GM21737 (cell line): ENCODE results near the gene NOG.

Experiments
- ATAC-seq: cut with Tn5 transposase; IDR thresholded peaks from one replicate; pipeline ENCODE4 v1.9.1; 2021; ENCODE audit warnings: mild to moderate bottlenecking, moderate library complexity; ENCODE audit not compliant: unreplicated experiment

NOG gene

DNA sequence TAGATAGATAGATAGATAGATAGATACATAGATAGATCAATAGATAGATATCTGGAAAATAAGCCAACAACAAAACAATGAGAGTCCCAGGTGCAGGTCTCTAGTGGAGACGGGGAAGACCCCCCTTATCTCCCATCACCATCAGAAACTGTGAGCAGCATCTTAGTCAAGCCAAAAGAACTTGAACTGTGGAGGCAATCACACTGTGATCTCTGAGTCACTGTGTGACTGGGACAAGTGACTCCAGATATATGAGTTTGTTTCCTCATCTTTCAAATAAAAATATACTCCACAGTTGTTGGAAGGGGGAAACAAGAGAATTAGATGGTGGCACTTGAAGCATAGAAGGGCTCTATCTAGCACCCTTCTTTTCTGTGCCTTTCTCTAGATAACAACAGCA lies 42.1 kb downstream of the NOG start:
- no peak for ATAC-seq

GRCh38 chr17:56636265-56636664 lies 42.8 kb downstream of the NOG start:
- ATAC-seq = no peak

DNA sequence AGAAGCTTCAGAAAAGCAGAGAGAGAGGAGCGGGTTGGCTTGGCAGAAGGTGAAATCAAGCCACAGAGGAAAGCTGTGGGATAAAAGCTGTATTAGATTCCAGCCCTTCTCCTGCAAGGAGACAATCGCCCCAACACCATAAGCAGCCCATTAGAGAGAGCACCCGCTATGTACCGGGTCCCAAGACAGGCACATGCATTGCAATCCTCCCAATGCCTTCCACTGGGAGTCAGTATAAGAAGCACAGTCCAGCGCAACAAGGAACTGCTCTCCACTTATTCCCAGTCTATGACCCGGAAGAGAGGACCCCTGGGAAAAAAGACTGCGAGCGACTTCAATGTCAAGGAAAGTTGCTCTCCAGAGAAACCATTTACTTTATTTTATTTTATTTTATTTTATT lies 43.8 kb downstream of the NOG start:
- ATAC-seq = no peak

DNA sequence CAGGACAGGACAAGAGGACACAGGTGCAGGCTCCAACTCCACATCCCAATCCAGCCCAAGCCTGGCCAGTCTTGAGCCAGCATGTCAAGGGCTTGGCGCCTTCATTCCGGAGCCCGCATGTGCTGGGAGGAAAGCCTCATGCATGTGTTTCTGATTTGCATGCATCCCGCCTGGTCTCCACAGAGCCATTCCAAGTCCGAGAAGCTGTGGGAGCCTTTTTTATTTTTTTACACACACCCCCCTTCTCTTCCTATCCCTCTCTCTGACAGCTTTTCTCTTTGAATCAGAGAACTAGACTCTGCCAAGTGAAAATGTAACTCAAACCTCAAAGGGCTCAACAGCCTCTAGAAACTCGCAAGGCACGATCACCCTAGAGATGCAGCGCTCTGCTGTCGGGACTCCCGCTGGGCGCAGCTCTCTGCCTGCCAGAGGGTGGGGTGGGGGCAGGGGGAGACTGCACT lies 45.1 kb downstream of the NOG start:
- no peak for ATAC-seq

- no peak for ATAC-seq
Observed at GRCh38 chr17:56639517-56639916, 46.0 kb downstream of the NOG start.

GRCh38 chr17:56640116-56640515 lies 46.6 kb downstream of the NOG start:
- no peak for ATAC-seq

DNA sequence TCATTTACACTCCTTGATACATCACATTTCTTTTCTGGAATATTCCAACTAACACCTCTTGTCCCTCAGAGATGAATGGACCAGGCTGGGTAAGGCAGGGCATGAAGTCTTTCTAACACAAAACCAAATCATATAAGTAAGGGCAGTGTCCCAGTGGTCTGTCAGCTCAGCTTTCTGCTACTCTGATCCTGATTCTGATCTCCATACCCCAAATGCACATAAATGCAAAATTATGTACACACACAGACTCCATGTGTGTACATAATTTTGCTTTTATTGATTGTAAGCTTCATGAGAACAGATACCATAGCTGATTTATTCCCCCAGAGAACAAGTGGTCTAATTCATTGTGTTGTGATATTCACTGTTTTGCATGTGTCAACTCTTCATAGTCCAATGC lies 47.9 kb downstream of the NOG start:
- ATAC-seq = no peak

DNA sequence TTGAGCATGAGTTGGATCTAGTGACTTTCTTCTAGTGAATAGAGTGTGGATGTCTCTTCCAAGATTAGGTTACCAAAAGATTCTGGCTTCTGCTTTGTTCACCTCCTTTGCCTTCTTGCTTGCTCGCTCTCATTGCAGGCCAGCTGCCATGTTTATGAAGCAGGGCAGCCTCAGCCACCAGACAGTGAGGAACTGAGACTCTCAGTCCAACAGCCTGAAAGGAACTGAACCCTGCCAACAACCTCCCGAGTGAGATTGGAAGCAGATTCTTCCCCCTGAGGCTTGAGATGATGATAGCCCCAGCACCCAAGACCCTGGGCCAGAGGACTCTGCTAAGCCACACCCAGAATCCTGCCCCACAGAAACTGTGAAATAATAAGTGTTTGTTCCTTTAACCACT lies 48.4 kb downstream of the NOG start:
- ATAC-seq = no peak

GRCh38 chr17:56642424-56642823 lies 48.9 kb downstream of the NOG start:
- no peak for ATAC-seq
